Heart left ventricle (tissue), 16 donors: Measurements from ENCODE around the gene TNS4. TPM values are rescaled to one million over a fixed set of nuclear protein-coding genes. Genes with fewer than 3 reads are reported as not detected.

Experiments
- ATAC-seq, 4 donors: fragments of 200-7000 bp; cut with Tn5 transposase; one replicate each; pipeline ENCODE4 v1.9.1; 2020 to 2022; ENCODE audit warnings: moderate library complexity in 4 of 4, mild to moderate bottlenecking in 3 of 4, moderate number of reproducible peaks in 1 of 4
- DNase-seq, 5 donors: peaks; one replicate each; pipeline ENCODE4 v3.0.0-alpha.2; 2020
- H3K27ac ChIP-seq, 12 donors: fragments of 200-600 bp; sonication (generic) in 4 of 12; one replicate each; pipeline versions ENCODE4 v1.5.0 to v1.8.0; 2016 to 2022; ENCODE audit warnings: mild to moderate bottlenecking in 2 of 12
- H3K27me3 ChIP-seq, 9 donors: fragments of 200-600 bp; sonication (generic) in 2 of 9; one replicate each; pipeline versions ENCODE4 v1.5.1 to v1.8.0; 2016 to 2022; ENCODE audit warnings: mild to moderate bottlenecking in 3 of 9
- H3K36me3 ChIP-seq, 9 donors: fragments of 200-600 bp; sonication (generic) in 2 of 9; one replicate each; pipeline versions ENCODE4 v1.5.0 to v1.8.0; 2018 to 2022; ENCODE audit warnings: mild to moderate bottlenecking in 2 of 9
- H3K4me1 ChIP-seq, 12 donors: fragments of 200-600 bp; sonication (generic) in 4 of 12; one replicate each; pipeline versions ENCODE4 v1.5.0 to v1.8.0; 2016 to 2022; ENCODE audit warnings: mild to moderate bottlenecking in 3 of 12
- H3K4me3 ChIP-seq, 12 donors: fragments of 200-600 bp; sonication (generic) in 4 of 12; one replicate each; pipeline versions ENCODE4 v1.5.0 to v1.8.0; 2017 to 2022; ENCODE audit warnings: mild to moderate bottlenecking in 9 of 12, moderate library complexity in 4 of 12
- H3K9me3 ChIP-seq, 12 donors: fragments of 200-600 bp; sonication (generic) in 4 of 12; one replicate each; pipeline versions ENCODE4 v1.5.0 to v1.8.0; 2016 to 2022; ENCODE audit warnings: mild to moderate bottlenecking in 1 of 12
- POLR2A ChIP-seq, 2 donors: fragments of 450-650 bp; IDR thresholded peaks; one replicate each; pipeline ENCODE4 v1.6.1; 2017; ENCODE audit warnings: antibody characterized with exemption in 2 of 2, mild to moderate bottlenecking in 2 of 2, moderate library complexity in 2 of 2
- WGBS, 4 donors: extraction: QIAGEN DNeasy Blood & Tissue Kit in 2 of 4; methylation state at CpG; one replicate each; pipeline versions ENCODE4 v1.1.5 to v1.1.7; 2013 to 2018; 5-methylcytosine and 5-hydroxymethylcytosine counted together
- intact Hi-C, 10 donors: fragments of 100-400 bp; cut with DNase I; formaldehyde crosslinking; loops; one replicate each; pipeline versions ENCODE4 v1.11.1 to v1.14.2; 2022
- polyA plus RNA-seq, 2 donors: library from polyadenylated mRNA; stranded (reverse); fragments of 200-250 nt; gene quantifications; one replicate each; pipeline ENCODE4 v1.2.3, GENCODE V29; 2013
- total RNA-seq, 9 donors: library from RNA; depleted of rRNA in 2 of 9; stranded (reverse); fragments of >200 nt in 2 of 9; fragmentation: NEBNext Ultra II Directional in 3 of 9; extraction: Animal tissue kit (Norgen Biotek cat#: 25700) in 3 of 9; gene quantifications; one replicate each; pipeline versions ENCODE4 v1.1.0 to v1.2.4, GENCODE V29; 2016 to 2023
- TF ChIP-seq, protein P1 (sequence below), 12 donors: fragments of 200-600 bp; sonication (generic) in 4 of 12; IDR thresholded peaks; one replicate each; pipeline versions ENCODE4 v1.5.0 to v1.8.0; 2018 to 2022; ENCODE audit warnings: antibody characterized with exemption in 12 of 12, mild to moderate bottlenecking in 5 of 12
- donor health status: ischemic (EF 13 %, LVEDD 7.1; RV severe dilation, severe dysfunction).
- donor health status: healthy with polysubstance abuse.
- donor health status: DM: no; HTN: yes; CAD: no.
- donor health status: DM: no; HTN: no; CAD: no.
- donor health status: ischemic (EF 25% LVEDD 6.9; RV normal size, moderate dysfunction).
- donor health status: ischemic (EF 25% LVEDD 5.7; RV mildly dilated, moderate dysfunction).
- donor health status: healthy.
- donor health status: DM: yes; HTN: yes; CAD: no.
- donor health status: ischemic (EF 35%, LVEDD 5.7; RV mildly dilated, moderate dysfunction).
- donor health status: nonischemic (EF 11% LVEDD 7.7; RV severe dilation, severe dysfunction).
- donor health status: DM: yes; HTN: yes; CAD: no.
- donor health status: PGD.
- donor health status: ischemic (EF 29% LVEDD 5.4; RV normal size, mild dysfunction).
- donor health status: nonischemic (EF 23%, LVEDD 6.1; RV moderate dilation, normal function).

The TNS4 gene
- total and polyA plus RNA-seq, 11 donors: 0.16 to 0.91 TPM; not detected in 9

DNA sequence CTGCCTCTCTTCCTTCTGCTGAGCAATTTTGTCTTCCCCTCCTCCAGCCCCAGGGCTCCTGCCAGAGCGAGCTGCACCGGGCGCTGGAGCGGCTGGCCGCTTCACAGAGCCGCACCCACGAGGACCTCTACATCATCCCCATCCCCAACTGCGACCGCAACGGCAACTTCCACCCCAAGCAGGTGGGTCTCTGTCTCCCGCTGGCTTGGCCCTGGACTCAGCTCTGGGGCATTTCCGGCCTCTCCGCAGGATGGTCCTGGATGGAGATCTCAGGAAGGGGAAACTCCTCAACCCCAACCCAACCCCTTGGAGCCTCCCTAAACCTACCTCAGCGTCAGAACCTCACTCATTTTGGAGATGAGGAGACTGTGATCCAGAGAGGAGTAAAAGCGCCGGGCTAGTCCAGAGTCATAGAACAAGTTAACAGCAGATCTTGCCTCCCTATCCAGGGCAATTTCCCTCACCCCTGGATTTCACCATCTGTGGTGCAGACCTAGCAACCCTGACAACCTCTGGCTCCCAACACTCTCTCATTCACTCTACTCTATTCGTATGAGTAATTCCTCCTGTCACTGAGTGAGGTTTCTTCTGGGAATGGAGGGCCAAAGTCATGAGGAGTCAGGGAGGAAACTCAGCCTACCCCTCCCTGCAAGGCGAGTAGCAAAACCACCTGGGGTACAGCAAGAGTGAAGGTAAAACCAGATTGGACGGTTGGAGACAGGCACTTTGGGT lies 47.4 kb downstream of the TNS4 start:
- Histone ChIP-seq H3K4me1 (peaks cover 18 to 93% (median 65%) of the 10 kb centered on the region in 12 donors), H3K27me3 (no peaks in the 10 kb centered on the region), H3K36me3 (peaks cover 0 to 72% (median 48%) of the 10 kb centered on the region in 9 donors), H3K9me3 (no peaks in the 10 kb centered on the region), H3K27ac (peak overlapping the region in 3 of 12 donors; percentile 0 to 97 (median 70)), H3K4me3 (no peak overlapping the region)
- DNase-seq: peak in 1 of 5 donors; percentile 17
- intact Hi-C loops: no loop called here
- 83 to 93% (median 89%) methylated on average over 19 of the region's 19 CpGs for WGBS, 4 donors
- no peak for TF ChIP-seq POLR2A (IDR thresholded peaks at IDR 0.05)
- TF ChIP-seq, protein P1, sequence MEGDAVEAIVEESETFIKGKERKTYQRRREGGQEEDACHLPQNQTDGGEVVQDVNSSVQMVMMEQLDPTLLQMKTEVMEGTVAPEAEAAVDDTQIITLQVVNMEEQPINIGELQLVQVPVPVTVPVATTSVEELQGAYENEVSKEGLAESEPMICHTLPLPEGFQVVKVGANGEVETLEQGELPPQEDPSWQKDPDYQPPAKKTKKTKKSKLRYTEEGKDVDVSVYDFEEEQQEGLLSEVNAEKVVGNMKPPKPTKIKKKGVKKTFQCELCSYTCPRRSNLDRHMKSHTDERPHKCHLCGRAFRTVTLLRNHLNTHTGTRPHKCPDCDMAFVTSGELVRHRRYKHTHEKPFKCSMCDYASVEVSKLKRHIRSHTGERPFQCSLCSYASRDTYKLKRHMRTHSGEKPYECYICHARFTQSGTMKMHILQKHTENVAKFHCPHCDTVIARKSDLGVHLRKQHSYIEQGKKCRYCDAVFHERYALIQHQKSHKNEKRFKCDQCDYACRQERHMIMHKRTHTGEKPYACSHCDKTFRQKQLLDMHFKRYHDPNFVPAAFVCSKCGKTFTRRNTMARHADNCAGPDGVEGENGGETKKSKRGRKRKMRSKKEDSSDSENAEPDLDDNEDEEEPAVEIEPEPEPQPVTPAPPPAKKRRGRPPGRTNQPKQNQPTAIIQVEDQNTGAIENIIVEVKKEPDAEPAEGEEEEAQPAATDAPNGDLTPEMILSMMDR (IDR thresholded peaks at IDR 0.05): no peak
- no peak for ATAC-seq

DNA sequence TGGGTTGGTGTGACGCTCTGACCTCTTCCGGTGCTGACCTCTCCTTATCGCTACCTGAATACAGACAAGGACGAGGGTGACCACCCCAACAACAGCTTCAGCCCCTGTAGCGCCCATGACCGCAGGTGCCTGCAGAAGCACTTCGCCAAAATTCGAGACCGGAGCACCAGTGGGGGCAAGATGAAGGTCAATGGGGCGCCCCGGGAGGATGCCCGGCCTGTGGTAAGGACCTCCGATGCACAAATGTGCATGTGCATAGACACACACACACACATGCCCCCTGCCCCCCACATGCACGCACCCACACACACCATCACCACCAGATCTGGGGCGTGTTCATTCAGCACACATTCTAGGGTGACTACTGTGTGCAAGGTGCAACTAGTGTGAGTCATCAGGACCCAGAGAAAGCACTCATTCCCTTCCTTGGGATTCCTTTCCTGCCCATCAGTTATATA lies 48.5 kb downstream of the TNS4 start:
- TF ChIP-seq POLR2A (IDR thresholded peaks at IDR 0.05): no peak
- TF ChIP-seq, protein P1 (IDR thresholded peaks at IDR 0.05): no peak
- peak in 1 of 5 donors; percentile 31 for DNase-seq
- peaks cover 0 to 63% (median 48%) of the 10 kb centered on the region in 9 donors for H3K36me3 ChIP-seq

DNA sequence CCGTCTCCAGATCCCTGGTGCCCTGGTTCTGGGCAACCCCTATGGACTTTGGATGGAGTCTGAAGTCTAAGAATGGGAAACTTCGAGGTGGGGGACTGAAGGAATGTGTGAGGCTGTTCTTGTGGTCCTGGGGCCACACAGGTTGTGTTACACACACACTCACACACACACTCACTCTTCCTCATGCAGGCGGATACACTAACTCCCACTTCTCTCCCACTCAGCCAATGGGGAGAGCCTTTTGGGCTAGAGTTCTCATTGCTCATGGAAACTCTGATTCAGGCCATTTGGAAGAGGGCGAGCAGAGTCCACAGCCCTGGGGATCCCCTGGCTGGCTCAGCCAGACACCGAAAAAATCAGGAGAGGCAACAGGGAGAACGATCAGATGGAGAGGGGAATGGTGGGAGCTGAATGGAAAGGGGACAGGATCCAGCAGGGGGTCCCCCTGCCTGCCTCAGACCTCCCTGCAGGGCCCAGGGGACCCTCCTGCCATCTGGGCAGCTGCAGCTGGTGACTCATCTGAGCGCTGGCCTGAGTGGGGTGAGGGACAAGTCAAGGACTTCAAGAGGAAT lies 49.1 kb downstream of the TNS4 start:
- 36 to 57% (median 51%) methylated on average over 6 to 7 of the region's 7 CpGs for WGBS, 4 donors
- no peak overlapping the region for H3K4me3 ChIP-seq

More for the DNA sequence above, 48.5 kb downstream of the TNS4 start:
- 69 to 88% (median 82%) methylated on average over 12 to 15 of the region's 15 CpGs for WGBS, 4 donors
- no peak overlapping the region for H3K4me3 ChIP-seq
- peaks cover 19 to 93% (median 64%) of the 10 kb centered on the region in 12 donors for H3K4me1 ChIP-seq
- intact Hi-C loops: no loop called here
- H3K9me3 ChIP-seq: no peaks in the 10 kb centered on the region
- ATAC-seq: no peak
- no peaks in the 10 kb centered on the region for H3K27me3 ChIP-seq
- peak overlapping the region in 10 of 12 donors; percentile 54 to 97 (median 72) for H3K27ac ChIP-seq

More for the DNA sequence above, 49.1 kb downstream of the TNS4 start:
- intact Hi-C loops: no loop called here
- Histone ChIP-seq H3K4me1 (peaks cover 15 to 91% (median 65%) of the 10 kb centered on the region in 12 donors), H3K9me3 (no peaks in the 10 kb centered on the region), H3K36me3 (peaks cover 0 to 56% (median 46%) of the 10 kb centered on the region in 9 donors), H3K27ac (peak overlapping the region; percentile 19 to 97 (median 70)), H3K27me3 (no peaks in the 10 kb centered on the region)
- TF ChIP-seq, protein P1 (IDR thresholded peaks at IDR 0.05): no peak
- TF ChIP-seq POLR2A (IDR thresholded peaks at IDR 0.05): no peak
- peak in 4 of 5 donors; percentile 57 to 78 (median 64) for DNase-seq
- ATAC-seq: peak; percentile 40 to 77 (median 68)
